Activated T-cell treated with anti-CD3 and anti-CD28 coated beads, Interleukin-2, amount 50 U/mL, for 4 hours (primary cell): ENCODE results near the gene CTPS1. TPM values are rescaled to one million over a fixed set of nuclear protein-coding genes. Genes with fewer than 3 reads are reported as not detected.

Experiments
- ATAC-seq, 2 donors: fragments of 200-7000 bp; cut with Tn5 transposase; one replicate each; pipeline ENCODE4 v1.10.0; 2021
- DNase-seq: peaks from one replicate; pipeline ENCODE4 v3.0.0-alpha.2; 2020
- H3K27me3 Mint-ChIP-seq: one replicate; pipeline ENCODE4 v1.8.0; 2021; ENCODE audit warnings: low read depth, mixed read lengths
- H3K36me3 Mint-ChIP-seq: one replicate; pipeline ENCODE4 v1.8.0; 2022; ENCODE audit warnings: mixed read lengths; ENCODE audit not compliant: insufficient read depth
- H3K4me1 Mint-ChIP-seq: one replicate; pipeline ENCODE4 v1.8.0; 2021; ENCODE audit warnings: low read depth, mixed read lengths
- H3K4me3 Mint-ChIP-seq: one replicate; pipeline ENCODE4 v1.8.0; 2021; ENCODE audit warnings: mild to moderate bottlenecking, moderate library complexity, mixed read lengths
- H3K9me3 Mint-ChIP-seq: one replicate; pipeline ENCODE4 v1.8.0; 2021; ENCODE audit warnings: mixed read lengths
- total RNA-seq, 3 donors: library from RNA; stranded (reverse); gene quantifications; one replicate each; pipeline ENCODE4 v1.2.1, GENCODE V29; 2021

Gene CTPS1
- total RNA-seq, 3 donors from 2014 or later, result 194 to 214 (median 194) TPM

DNA sequence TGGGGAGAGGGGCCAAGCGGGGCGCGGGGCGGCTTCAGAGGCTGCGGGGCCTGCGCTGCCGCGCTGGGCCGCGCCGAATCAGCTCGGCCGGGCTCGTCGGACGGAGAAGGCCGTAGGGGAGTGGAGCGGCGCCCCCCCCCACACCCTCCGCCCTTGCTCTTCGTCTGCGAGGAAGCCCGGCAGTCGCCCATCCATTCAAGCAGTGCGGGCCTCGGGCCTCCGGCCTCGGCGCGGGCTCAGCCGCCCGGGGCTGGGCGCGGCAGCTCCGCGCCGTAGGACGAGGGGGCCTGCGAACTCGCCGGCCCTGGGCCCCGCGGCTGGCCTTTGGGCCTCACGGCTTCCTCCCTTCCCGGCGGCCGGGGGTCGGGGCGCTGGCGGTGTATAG, 564 bp downstream of the CTPS1 start:
- Mint-ChIP-seq H3K9me3 (no peaks in the 10 kb centered on the region), H3K36me3 (peaks cover 32% of the 10 kb centered on the region), H3K27me3 (no peaks in the 10 kb centered on the region), H3K4me3 (peak overlapping the region; percentile 88), H3K4me1 (peaks cover 44% of the 10 kb centered on the region)
- no peak for DNase-seq
- peak; percentile 15 to 18 for ATAC-seq

DNA sequence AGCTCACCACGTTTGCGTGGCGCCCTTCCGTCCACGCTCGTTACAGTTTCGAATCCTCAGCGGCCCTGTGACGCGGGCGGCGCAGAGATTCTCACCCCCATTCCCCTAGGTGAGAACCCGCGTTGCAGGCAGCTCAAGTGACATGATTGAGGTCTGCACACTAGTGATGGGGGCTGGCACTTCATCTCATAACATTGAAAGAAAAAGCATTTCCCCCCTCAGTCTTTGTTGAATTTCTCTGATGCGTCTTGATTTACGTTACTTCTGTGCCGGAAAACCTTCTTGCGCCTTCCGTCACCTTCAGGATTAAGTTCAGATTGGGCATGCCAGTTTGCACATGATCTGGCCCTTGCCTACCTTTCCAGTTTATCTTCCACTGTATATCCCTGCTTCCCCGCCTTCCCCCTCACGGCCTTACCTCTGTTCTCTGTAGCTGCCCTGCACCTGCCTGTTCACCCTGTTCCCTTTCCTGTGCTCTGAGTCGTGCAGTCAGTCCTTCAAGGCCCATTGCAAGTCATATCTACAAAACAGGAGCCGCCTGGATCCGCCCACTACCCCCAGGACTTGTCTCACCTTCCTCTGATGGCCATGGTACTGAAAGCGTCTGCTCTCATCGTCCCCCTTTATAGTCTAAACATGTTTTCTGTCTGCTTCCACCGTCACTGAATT, 1.1 kb downstream of the CTPS1 start:
- Mint-ChIP-seq H3K4me3 (peak overlapping the region; percentile 88), H3K4me1 (peaks cover 49% of the 10 kb centered on the region), H3K9me3 (no peaks in the 10 kb centered on the region), H3K36me3 (peaks cover 36% of the 10 kb centered on the region), H3K27me3 (no peaks in the 10 kb centered on the region)
- DNase-seq, result peak; percentile 40
- peak; percentile 31 to 37 for ATAC-seq

DNA sequence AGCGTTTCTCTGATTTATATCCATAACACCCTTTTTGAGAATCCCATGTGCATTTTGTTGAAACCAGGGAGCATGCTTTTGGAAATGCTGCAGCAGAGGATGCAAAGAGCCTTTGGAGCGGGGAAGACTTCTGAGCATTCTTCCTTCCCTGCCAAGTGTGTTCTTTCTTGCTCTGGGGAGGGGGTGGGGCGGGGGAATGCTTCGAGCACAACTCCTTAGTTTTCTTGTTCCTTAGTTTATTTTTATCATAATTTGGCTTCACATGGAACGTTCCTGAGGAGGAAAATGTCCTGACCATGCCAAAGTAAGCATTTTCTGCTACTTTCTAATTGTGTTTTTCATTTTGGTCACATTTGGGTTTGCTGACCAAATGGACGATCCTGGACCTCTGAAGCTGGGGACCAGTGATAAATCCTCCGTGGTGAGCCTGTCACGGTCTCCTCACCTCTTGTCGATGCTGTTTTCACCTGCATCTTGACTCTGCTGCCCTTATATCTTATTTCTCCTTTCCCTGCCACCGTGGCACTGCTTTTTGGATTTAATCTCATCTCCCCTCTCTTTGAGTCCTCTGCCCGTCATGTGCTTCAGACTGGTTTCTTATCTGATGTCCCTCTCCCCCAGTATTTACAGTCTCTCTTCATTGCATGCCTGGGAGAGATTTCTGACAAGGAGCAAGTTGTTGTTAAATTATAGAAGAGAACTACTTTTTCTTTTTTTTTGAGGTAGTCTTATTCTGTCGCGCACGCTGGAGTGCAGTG, 2.4 kb downstream of the CTPS1 start:
- no peaks in the 10 kb centered on the region for H3K9me3 Mint-ChIP-seq
- ATAC-seq, result no peak
- H3K4me3 Mint-ChIP-seq, result peak overlapping the region; percentile 88
- no peaks in the 10 kb centered on the region for H3K27me3 Mint-ChIP-seq
- peaks cover 57% of the 10 kb centered on the region for H3K4me1 Mint-ChIP-seq
- no peak for DNase-seq
- peaks cover 46% of the 10 kb centered on the region for H3K36me3 Mint-ChIP-seq

DNA sequence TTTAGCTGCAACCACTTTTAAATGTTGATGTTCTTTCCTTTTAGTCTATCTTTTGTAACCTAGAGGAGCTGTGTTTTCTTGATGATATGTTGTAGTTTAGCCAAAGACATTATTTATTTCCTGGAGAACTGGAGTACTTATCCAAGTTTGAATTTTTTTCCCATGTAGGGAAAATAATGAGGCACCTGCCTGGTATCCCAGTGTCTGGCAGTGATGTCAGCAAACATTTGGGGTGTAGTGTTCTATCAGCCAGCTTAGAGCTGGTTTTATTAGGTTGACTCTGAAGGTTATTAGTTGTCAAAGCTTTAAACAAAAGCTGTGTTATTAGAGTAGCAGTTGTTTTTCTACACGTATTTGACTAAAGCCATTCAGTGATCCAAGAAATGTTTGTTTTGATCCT, 3.2 kb downstream of the CTPS1 start:
- Mint-ChIP-seq H3K4me3 (no peak overlapping the region), H3K27me3 (no peaks in the 10 kb centered on the region), H3K9me3 (no peaks in the 10 kb centered on the region), H3K4me1 (peaks cover 57% of the 10 kb centered on the region), H3K36me3 (peaks cover 55% of the 10 kb centered on the region)
- DNase-seq (no peak), ATAC-seq (no peak)

DNA sequence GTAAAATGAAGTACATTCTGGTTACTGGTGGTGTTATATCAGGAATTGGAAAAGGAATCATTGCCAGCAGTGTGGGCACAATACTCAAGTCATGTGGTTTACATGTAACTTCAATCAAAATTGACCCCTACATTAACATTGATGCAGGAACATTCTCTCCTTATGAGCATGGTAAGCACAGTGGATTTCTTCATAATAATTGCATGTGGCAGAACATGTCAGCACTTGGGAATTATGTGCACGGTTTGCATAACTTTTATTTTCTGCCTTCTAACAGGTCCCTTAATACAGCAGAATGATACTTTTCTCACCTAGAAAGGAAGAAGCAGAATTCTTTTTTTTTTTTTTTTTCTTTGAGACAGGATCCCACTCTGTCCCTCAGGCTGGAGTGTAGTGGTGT, 3.8 kb downstream of the CTPS1 start:
- ATAC-seq, result no peak
- Mint-ChIP-seq H3K27me3 (no peaks in the 10 kb centered on the region), H3K4me1 (peaks cover 57% of the 10 kb centered on the region), H3K4me3 (no peak overlapping the region), H3K9me3 (no peaks in the 10 kb centered on the region), H3K36me3 (peaks cover 60% of the 10 kb centered on the region)
- DNase-seq, result no peak

DNA sequence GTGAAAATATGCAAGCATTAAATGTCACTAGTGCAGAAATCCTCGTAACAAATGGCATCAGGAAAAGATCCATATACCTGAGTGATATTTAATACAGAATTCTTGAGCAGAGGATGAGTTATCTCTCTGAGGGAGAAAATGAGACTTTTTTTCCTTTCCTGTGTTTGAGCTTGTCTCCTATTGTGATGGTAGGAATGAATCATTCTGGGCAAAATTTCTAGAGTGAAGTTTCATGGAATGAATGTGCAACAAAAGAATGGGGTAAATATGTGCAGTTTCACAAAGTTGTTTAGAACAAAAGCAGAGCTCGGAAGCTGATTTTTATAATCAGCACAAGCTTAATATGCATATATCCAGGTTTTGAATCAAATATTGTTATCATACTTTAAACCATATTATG, 4.6 kb downstream of the CTPS1 start:
- Mint-ChIP-seq H3K4me3 (peak overlapping the region; percentile 58), H3K9me3 (no peaks in the 10 kb centered on the region), H3K4me1 (peaks cover 54% of the 10 kb centered on the region), H3K27me3 (no peaks in the 10 kb centered on the region), H3K36me3 (peaks cover 68% of the 10 kb centered on the region)
- ATAC-seq (peak in 1 of 2 donors; percentile 2), DNase-seq (no peak)

DNA sequence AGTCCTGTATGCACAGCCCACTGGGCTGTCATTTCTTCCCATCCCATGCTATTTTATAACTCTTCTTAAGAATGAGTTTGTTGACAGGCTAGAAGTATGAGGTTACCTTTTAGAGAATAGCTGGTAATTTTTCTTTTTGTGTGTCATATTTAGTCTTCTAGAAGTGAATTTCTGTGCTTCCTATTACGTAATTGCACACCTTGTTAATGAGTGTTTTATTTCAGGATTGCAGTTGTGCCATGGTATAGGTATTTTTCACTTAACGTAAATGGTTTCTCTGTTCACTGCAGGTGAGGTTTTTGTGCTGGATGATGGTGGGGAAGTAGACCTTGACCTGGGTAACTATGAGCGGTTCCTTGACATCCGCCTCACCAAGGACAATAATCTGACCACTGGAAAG, 5.0 kb downstream of the CTPS1 start:
- Mint-ChIP-seq H3K4me1 (peaks cover 54% of the 10 kb centered on the region), H3K9me3 (no peaks in the 10 kb centered on the region), H3K27me3 (no peaks in the 10 kb centered on the region), H3K36me3 (peaks cover 73% of the 10 kb centered on the region), H3K4me3 (peak overlapping the region; percentile 58)
- DNase-seq, result no peak
- ATAC-seq, result no peak

DNA sequence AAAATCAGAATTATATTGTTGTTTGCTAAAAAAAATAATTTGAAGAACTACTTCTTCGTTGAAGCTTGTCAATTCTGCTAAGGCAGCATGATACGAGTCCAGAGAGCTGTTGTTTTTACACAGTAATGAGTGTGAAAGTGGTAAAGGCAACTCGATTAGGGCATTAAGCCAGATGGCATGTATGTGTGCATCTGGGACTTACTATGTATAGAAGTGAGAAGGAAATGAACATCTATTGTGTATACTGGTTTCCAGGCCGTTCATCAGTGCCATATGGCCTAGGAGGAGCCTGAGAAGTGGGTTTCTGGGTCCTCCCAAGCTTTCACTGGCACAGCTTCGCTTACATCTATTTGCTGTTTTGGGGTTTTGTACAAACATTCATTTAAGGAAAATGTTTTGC, 5.7 kb downstream of the CTPS1 start:
- peaks cover 78% of the 10 kb centered on the region for H3K36me3 Mint-ChIP-seq
- H3K4me3 Mint-ChIP-seq, result no peak overlapping the region
- peaks cover 54% of the 10 kb centered on the region for H3K4me1 Mint-ChIP-seq
- ATAC-seq (no peak), DNase-seq (no peak)
- H3K9me3 Mint-ChIP-seq, result no peaks in the 10 kb centered on the region
- no peaks in the 10 kb centered on the region for H3K27me3 Mint-ChIP-seq

DNA sequence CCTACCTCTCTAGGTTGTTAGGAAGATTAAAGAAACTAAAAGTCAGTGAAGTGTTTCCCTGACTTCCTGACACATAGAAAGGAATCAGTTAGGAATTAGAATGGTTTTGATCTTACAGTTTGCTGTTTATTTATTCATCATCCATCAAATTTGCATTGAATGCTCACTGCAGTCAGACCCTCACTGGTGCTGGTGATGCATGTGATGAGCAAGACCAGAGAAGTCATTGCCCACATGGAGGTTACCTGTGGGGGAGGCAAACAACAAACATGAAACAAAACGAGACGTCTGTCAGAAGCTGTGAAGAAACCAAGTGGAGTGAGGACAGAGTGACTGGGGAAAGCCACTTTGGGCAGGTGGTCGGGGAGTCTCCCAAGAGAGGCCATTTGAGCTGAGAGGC, 6.4 kb downstream of the CTPS1 start:
- no peak overlapping the region for H3K4me3 Mint-ChIP-seq
- ATAC-seq, result peak in 1 of 2 donors; percentile 19
- H3K36me3 Mint-ChIP-seq, result peaks cover 81% of the 10 kb centered on the region
- no peaks in the 10 kb centered on the region for H3K27me3 Mint-ChIP-seq
- peaks cover 50% of the 10 kb centered on the region for H3K4me1 Mint-ChIP-seq
- H3K9me3 Mint-ChIP-seq, result no peaks in the 10 kb centered on the region
- DNase-seq, result no peak

DNA sequence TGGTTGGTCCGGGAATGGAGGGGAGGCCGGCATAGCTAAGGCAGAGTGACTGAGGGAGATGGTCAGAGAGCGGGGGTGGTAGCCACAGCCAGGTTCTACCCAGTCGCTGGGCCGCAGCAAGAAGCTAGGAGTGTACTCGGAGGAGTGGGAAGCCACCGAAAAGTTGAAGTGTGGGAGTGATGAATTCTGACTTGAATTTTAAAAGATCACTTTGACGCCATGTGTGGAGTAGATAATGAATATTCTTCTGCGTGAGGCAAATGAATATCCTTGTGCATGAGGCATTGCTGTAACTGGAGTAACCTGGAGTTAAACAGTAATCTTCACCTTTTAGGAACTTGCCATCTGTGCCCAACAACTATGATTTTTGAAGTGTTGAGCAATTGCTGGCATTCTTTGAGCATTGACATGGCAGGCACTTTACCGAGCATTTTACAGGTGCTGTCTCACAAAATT, 6.9 kb downstream of the CTPS1 start:
- H3K9me3 Mint-ChIP-seq, result no peaks in the 10 kb centered on the region
- H3K27me3 Mint-ChIP-seq, result no peaks in the 10 kb centered on the region
- ATAC-seq (no peak), DNase-seq (no peak)
- peaks cover 45% of the 10 kb centered on the region for H3K4me1 Mint-ChIP-seq
- H3K4me3 Mint-ChIP-seq, result no peak overlapping the region
- H3K36me3 Mint-ChIP-seq, result peaks cover 81% of the 10 kb centered on the region

DNA sequence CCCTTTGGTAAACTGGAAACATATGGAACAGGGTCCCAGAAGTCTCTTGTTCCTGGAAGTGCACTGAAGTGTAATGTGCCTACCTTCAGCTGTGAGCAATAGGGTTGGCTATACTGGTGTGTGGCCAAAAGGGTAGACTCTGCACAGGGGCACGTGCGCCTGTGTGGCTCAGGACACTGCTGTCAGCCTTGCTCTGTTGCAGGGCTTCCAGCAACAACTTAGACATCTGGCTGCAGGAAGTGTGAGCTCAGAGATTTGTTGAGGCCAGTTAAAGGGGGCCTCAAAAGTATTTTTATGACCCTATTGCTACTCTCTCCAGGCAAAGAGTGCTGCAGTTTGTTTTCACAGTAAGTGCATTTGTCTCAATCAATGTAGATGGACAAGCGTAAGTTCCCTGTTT, 7.5 kb downstream of the CTPS1 start:
- H3K27me3 Mint-ChIP-seq, result no peaks in the 10 kb centered on the region
- peaks cover 40% of the 10 kb centered on the region for H3K4me1 Mint-ChIP-seq
- H3K9me3 Mint-ChIP-seq, result no peaks in the 10 kb centered on the region
- no peak for DNase-seq
- H3K4me3 Mint-ChIP-seq, result no peak overlapping the region
- ATAC-seq, result no peak
- H3K36me3 Mint-ChIP-seq, result peaks cover 82% of the 10 kb centered on the region

DNA sequence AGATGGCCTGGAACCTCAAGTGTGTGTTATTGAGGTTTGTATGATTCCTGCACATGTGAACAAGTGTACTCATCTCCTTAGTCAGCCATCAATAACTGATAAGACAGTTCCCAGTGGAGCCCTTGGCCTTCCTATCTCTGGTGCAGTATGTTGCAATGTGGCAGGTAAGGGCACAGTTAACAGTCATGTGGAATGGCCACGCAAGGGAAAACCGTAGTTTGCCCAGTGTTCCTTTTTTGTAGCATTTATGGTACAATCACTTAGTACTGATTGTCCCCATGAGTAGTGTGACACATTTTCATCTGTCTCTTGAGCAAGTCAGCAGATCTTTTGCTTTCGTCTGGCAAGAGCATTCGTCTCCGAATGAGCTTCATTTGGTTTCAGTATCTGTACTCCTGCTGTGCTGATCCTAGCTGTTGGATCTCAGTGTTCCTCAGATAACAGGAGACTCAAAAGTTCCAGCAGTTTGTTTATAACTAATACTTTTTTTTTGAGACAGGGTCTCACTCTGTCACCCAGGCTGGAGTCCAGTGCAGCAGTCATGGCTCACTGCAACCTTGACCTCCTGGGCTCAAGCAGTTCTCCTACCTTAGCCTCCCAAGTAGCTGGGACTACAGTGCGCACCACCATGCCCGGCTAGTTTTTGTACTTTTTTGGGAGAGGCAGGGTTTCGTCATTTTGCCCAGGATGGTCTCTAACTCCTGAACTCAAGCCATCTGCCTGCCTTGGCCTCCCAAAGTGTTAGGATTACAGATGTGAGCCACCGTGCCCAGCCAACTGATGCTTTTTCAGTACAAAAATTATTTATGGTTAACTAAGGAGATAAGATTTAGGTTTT, 8.2 kb downstream of the CTPS1 start:
- Mint-ChIP-seq H3K27me3 (no peaks in the 10 kb centered on the region), H3K36me3 (peaks cover 82% of the 10 kb centered on the region), H3K9me3 (no peaks in the 10 kb centered on the region), H3K4me1 (peaks cover 33% of the 10 kb centered on the region), H3K4me3 (no peak overlapping the region)
- DNase-seq (no peak), ATAC-seq (no peak)

DNA sequence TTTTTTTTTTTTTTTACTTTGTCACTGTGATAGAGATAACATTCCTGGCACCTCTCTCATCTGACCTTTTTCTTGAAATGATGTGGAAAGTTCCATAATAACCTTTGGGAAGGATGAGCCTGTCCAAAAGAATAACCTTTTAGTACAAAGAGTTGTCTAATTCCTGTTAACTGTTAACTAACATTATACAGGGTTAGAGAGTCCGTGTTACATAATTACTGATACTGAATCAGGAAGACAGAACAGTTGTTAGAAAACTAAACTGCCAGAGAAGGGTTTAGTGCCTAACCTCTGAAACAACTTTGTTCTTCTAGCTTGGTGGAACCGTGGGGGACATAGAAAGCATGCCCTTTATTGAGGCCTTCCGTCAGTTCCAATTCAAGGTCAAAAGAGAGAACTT, 8.8 kb downstream of the CTPS1 start:
- H3K36me3 Mint-ChIP-seq, result peaks cover 79% of the 10 kb centered on the region
- ATAC-seq, result no peak

DNA sequence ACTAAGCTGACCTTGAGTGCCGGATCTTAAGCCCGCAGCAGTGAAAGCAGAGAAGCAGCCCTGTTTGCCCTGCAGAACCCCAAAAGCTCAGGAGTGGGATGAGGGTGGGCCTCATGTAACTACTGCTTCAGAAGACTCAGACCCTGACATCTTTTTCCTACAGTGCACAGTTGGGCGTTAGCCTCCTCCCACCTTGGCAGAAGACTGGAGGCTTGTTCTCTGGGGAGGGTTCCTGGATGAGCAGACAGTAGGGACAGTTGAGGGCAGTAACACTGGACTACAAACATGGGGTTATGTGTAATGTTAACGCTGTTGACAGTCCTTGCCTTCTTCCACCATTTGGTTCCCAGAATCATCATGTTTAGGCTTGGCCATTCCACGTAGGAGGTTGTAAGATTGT, 9.6 kb downstream of the CTPS1 start:
- ATAC-seq (no peak), DNase-seq (no peak)
- Mint-ChIP-seq H3K9me3 (no peaks in the 10 kb centered on the region), H3K4me1 (peaks cover 21% of the 10 kb centered on the region), H3K4me3 (no peak overlapping the region), H3K36me3 (peaks cover 74% of the 10 kb centered on the region), H3K27me3 (no peaks in the 10 kb centered on the region)

More for the DNA sequence above, 8.8 kb downstream of the CTPS1 start:
- no peaks in the 10 kb centered on the region for H3K9me3 Mint-ChIP-seq
- H3K4me1 Mint-ChIP-seq, result peaks cover 28% of the 10 kb centered on the region
- no peaks in the 10 kb centered on the region for H3K27me3 Mint-ChIP-seq
- no peak for DNase-seq
- no peak overlapping the region for H3K4me3 Mint-ChIP-seq
